Keratinocyte (primary cell): ENCODE measurements around the gene IFI27. TPM values are rescaled to one million over a fixed set of nuclear protein-coding genes. Genes with fewer than 3 reads are reported as not detected.

Experiments used
- DNase-seq: peaks from one replicate; pipeline ENCODE4 v3.0.0-alpha.2; 2011; ENCODE audit warnings: low read depth, missing footprints, low spot score
- FAIRE-seq: peaks from 2 replicates; lab custom pipeline; 2011; peaks lifted over from hg19 to GRCh38; lab: Jason Lieb, UNC
- H2AFZ ChIP-seq: 2 replicates; pipeline ENCODE4 v1.6.0; 2012; ENCODE audit warnings: low read length, control low read depth, inconsistent platforms; ENCODE audit not compliant: control insufficient read depth
- H3K27ac ChIP-seq: 2 replicates; pipeline ENCODE4 v1.5.1; 2011; ENCODE audit warnings: low read length; ENCODE audit not compliant: control insufficient read depth, insufficient read depth
- H3K27me3 ChIP-seq: 3 replicates; pipeline ENCODE4 v1.6.0; 2011; ENCODE audit warnings: low read length; ENCODE audit not compliant: control insufficient read depth, insufficient read depth; ENCODE audit errors: extremely low read depth
- H3K36me3 ChIP-seq, 2 experiments: 2 replicates in 1 of 2; 3 replicates in 1 of 2; pipeline ENCODE4 v1.5.1; 2011; ENCODE audit warnings: low read length in 2 of 2, mild to moderate bottlenecking in 1 of 2; ENCODE audit not compliant: control insufficient read depth in 2 of 2, insufficient read depth in 2 of 2; ENCODE audit errors: extremely low read depth in 1 of 2
- H3K4me1 ChIP-seq: 3 replicates; pipeline ENCODE4 v1.5.1; 2011; ENCODE audit warnings: low read length; ENCODE audit not compliant: control insufficient read depth, insufficient read depth; ENCODE audit errors: extremely low read depth
- H3K4me2 ChIP-seq: 3 replicates; pipeline ENCODE4 v1.6.0; 2011; ENCODE audit warnings: low read depth, low read length; ENCODE audit not compliant: control insufficient read depth, insufficient read depth; ENCODE audit errors: extremely low read depth
- H3K4me3 ChIP-seq, 3 experiments: fragments of 200-600 bp in 1 of 3; sonication (generic) in 1 of 3; 2 replicates in 2 of 3; 3 replicates in 1 of 3; pipeline ENCODE4 v1.5.1; 2011 to 2016; ENCODE audit warnings: low read length in 3 of 3, mild to moderate bottlenecking in 3 of 3, control low read depth in 2 of 3, inconsistent platforms in 1 of 3, low read depth in 1 of 3, mixed read lengths in 1 of 3, mixed run types in 1 of 3, moderate library complexity in 1 of 3; ENCODE audit not compliant: control insufficient read depth in 2 of 3, insufficient read depth in 2 of 3; ENCODE audit errors: extremely low read depth in 1 of 3
- H3K79me2 ChIP-seq: 2 replicates; pipeline ENCODE4 v1.6.0; 2012; ENCODE audit warnings: low read length; ENCODE audit not compliant: control insufficient read depth, insufficient read depth
- H3K9ac ChIP-seq: 3 replicates; pipeline ENCODE4 v1.6.0; 2011; ENCODE audit warnings: low read length; ENCODE audit not compliant: control insufficient read depth, insufficient read depth; ENCODE audit errors: extremely low read depth
- H3K9me1 ChIP-seq: 3 replicates; pipeline ENCODE4 v1.6.0; 2011; ENCODE audit warnings: low read length; ENCODE audit not compliant: control insufficient read depth, insufficient read depth; ENCODE audit errors: extremely low read depth
- H3K9me3 ChIP-seq: 2 replicates; pipeline ENCODE4 v1.5.1; 2012; ENCODE audit warnings: low read depth, low read length; ENCODE audit not compliant: control insufficient read depth
- H4K20me1 ChIP-seq: 3 replicates; pipeline ENCODE4 v1.6.0; 2011; ENCODE audit warnings: low read length; ENCODE audit not compliant: control insufficient read depth, insufficient read depth; ENCODE audit errors: extremely low read depth
- EZH2 ChIP-seq: IDR thresholded peaks from one replicate; pipeline ENCODE4 v1.6.1; 2012; ENCODE audit warnings: inconsistent platforms, mild to moderate bottlenecking, low read length, moderate library complexity
- dilution Hi-C: fragments of 300-500 bp; cut with MboI; formaldehyde crosslinking; loops from one replicate; pipeline ENCODE4 v1.7.0; 2020; ENCODE audit warnings: low sequenced_read_pairs; ENCODE audit not compliant: extremely low pct_ligation_motif_present
- polyA plus RNA-seq, 5 experiments: library from polyadenylated mRNA; depleted of rRNA in 3 of 5; stranded (reverse) in 3 of 5; stranded (forward) in 1 of 5; unstranded in 1 of 5; fragments of >200 nt; gene quantifications; 1 replicate in 1 of 5; 2 replicates in 3 of 5; 3 replicates in 1 of 5; pipeline versions ENCODE4 v1.2.1 to v1.2.3, GENCODE V29; 2011 to 2012; ENCODE audit warnings: missing spikeins in 2 of 5, low read depth in 1 of 5, low replicate concordance in 1 of 5
- TF ChIP-seq, protein P1 (sequence below), 3 experiments: IDR thresholded peaks in 1 of 3; conservative IDR thresholded peaks in 1 of 3; optimal IDR thresholded peaks in 1 of 3; 2 replicates in 2 of 3; 3 replicates in 1 of 3; pipeline versions ENCODE3 to v1.5.1; 2011; ENCODE audit warnings: low read length in 3 of 3, mild to moderate bottlenecking in 3 of 3, moderate library complexity in 2 of 3, control low read depth in 1 of 3, inconsistent platforms in 1 of 3; ENCODE audit not compliant: insufficient read depth in 2 of 3; ENCODE audit errors: extremely low read depth in 1 of 3

IFI27 gene
- polyA plus RNA-seq, 1 donor (not counting 4 experiments of a cell fraction or from before 2014, with no cell fraction given) = 1,132 TPM

DNA sequence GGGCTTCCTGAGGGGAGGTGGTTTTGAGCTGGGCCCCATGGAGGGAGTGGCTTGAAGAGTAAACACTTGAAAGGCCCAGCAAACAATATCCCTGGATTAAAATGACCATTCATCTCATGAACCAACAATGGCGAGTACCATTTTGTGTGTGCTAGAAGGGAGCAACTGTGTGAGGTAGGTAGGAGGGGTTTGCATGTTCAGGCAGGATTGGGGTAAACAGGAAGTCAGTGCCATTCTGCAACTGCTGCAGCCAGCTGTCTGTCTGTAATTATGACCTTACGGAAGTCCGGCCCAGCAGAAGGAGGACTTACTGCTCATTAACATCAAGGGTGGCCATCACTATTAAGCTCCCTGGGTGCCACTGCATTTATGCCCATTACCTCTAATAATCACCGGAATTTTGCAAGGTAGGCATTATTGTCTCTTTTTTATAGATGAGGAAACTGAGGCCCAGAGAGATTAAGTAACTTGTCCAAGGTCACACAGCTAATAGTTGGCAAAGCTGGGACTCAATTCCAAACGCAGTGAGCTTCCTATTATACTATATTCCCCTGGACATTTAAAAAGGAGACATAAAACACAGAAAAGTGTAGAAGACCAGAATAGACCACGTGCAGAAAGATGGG, 35.5 kb downstream of the IFI27 start:
- no peak overlapping the region for H3K9ac ChIP-seq
- H3K4me1 ChIP-seq = no peaks in the 10 kb centered on the region
- no peak for TF ChIP-seq EZH2
- TF ChIP-seq, protein P1, sequence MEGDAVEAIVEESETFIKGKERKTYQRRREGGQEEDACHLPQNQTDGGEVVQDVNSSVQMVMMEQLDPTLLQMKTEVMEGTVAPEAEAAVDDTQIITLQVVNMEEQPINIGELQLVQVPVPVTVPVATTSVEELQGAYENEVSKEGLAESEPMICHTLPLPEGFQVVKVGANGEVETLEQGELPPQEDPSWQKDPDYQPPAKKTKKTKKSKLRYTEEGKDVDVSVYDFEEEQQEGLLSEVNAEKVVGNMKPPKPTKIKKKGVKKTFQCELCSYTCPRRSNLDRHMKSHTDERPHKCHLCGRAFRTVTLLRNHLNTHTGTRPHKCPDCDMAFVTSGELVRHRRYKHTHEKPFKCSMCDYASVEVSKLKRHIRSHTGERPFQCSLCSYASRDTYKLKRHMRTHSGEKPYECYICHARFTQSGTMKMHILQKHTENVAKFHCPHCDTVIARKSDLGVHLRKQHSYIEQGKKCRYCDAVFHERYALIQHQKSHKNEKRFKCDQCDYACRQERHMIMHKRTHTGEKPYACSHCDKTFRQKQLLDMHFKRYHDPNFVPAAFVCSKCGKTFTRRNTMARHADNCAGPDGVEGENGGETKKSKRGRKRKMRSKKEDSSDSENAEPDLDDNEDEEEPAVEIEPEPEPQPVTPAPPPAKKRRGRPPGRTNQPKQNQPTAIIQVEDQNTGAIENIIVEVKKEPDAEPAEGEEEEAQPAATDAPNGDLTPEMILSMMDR (optimal IDR thresholded peaks at IDR 0.05 in 1 of 3, IDR thresholded peaks at IDR 0.05 in 1 of 3, conservative IDR thresholded peaks at IDR 0.05 in 1 of 3; ENCODE audit: extremely low read depth in 1 of 3, insufficient read depth in 2 of 3, low read length in 3 of 3) = no peak
- H4K20me1 ChIP-seq = no peaks in the 10 kb centered on the region
- no peaks in the 10 kb centered on the region for H3K9me3 ChIP-seq
- H3K79me2 ChIP-seq = no peaks in the 10 kb centered on the region
- dilution Hi-C loops = no loop called here
- H3K4me3 ChIP-seq = no peak overlapping the region
- peak overlapping the region; percentile 2 for H2AFZ ChIP-seq
- no peaks in the 10 kb centered on the region for H3K9me1 ChIP-seq
- no peak overlapping the region for H3K27ac ChIP-seq
- no peak for FAIRE-seq
- H3K27me3 ChIP-seq = no peaks in the 10 kb centered on the region
- DNase-seq = no peak
- no peaks in the 10 kb centered on the region for H3K36me3 ChIP-seq
- H3K4me2 ChIP-seq = no peak overlapping the region

DNA sequence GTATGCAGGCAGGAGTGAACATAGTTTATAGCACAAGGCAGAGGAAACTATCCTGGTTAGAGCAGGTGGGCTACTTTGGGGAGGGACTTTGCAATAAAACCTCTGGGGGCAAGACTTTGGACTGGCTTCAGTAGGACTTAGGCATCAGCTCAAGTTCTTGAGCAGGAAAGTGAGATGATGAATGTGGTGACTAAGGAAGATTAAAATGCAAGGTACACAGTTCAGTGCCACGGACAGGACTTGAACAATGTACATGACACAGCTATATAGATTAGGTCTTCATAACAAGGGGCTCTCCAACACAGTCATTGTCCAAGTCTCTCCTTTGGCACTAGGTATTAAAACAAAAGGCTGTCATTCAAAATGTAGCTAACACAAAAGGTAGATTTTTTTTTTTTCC, 42.1 kb downstream of the IFI27 start:
- H2AFZ ChIP-seq = no peak overlapping the region
- H3K9me3 ChIP-seq = no peaks in the 10 kb centered on the region
- no peak for TF ChIP-seq EZH2
- TF ChIP-seq, protein P1 (optimal IDR thresholded peaks at IDR 0.05 in 1 of 3, IDR thresholded peaks at IDR 0.05 in 1 of 3, conservative IDR thresholded peaks at IDR 0.05 in 1 of 3; ENCODE audit: extremely low read depth in 1 of 3, insufficient read depth in 2 of 3, low read length in 3 of 3) = no peak
- H3K4me2 ChIP-seq = no peak overlapping the region
- H3K4me1 ChIP-seq = no peaks in the 10 kb centered on the region
- dilution Hi-C loops = no loop called here
- no peaks in the 10 kb centered on the region for H3K79me2 ChIP-seq
- no peak overlapping the region for H3K27ac ChIP-seq
- H3K27me3 ChIP-seq = no peaks in the 10 kb centered on the region
- no peak for FAIRE-seq
- H3K36me3 ChIP-seq = no peaks in the 10 kb centered on the region
- H3K9ac ChIP-seq = no peak overlapping the region
- H3K9me1 ChIP-seq = no peaks in the 10 kb centered on the region
- H4K20me1 ChIP-seq = no peaks in the 10 kb centered on the region
- no peak overlapping the region for H3K4me3 ChIP-seq
- no peak for DNase-seq
